ENCODE measurements around the gene KRT26. TPM values are rescaled to one million over a fixed set of nuclear protein-coding genes. Genes with fewer than 3 reads are reported as not detected.
"Not testable (repeated sequence)": the region's sequence is repeated elsewhere in the genome, so short reads cannot be mapped to it uniquely, and the experiment has no call there.

The KRT26 gene
- total and polyA plus RNA-seq, 10 donors, result not detected

DNA sequence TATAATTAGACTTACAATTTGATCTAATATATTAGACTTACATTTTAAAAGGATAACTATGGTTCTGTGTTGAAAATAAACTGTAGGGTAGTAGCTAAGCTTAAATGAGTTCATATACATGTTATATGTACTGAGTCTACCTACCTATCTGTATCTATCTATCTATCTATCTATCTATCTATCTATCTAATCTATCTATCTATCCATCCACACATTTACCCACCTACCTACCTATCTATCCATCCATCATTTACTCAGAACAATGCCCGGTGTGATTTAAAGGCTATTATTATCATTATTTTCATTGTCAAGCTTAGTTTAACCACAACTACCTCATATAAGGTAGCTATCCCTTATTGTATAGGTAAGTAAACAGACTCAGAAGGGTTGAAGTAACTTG, 43.4 kb upstream of the KRT26 start:
- TF ChIP-seq POLR2A (IDR thresholded peaks at IDR 0.05), result no peak
- no peak for TF ChIP-seq POLR2AphosphoS5 (IDR thresholded peaks at IDR 0.05)
- TF ChIP-seq, protein P1, sequence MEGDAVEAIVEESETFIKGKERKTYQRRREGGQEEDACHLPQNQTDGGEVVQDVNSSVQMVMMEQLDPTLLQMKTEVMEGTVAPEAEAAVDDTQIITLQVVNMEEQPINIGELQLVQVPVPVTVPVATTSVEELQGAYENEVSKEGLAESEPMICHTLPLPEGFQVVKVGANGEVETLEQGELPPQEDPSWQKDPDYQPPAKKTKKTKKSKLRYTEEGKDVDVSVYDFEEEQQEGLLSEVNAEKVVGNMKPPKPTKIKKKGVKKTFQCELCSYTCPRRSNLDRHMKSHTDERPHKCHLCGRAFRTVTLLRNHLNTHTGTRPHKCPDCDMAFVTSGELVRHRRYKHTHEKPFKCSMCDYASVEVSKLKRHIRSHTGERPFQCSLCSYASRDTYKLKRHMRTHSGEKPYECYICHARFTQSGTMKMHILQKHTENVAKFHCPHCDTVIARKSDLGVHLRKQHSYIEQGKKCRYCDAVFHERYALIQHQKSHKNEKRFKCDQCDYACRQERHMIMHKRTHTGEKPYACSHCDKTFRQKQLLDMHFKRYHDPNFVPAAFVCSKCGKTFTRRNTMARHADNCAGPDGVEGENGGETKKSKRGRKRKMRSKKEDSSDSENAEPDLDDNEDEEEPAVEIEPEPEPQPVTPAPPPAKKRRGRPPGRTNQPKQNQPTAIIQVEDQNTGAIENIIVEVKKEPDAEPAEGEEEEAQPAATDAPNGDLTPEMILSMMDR (IDR thresholded peaks at IDR 0.05 in 8 of 11, conservative IDR thresholded peaks at IDR 0.05 in 3 of 11), result no peak
- DNase-seq, result no peak
- intact Hi-C loops (cut with DNase I; ENCODE audit: low total_unique reads), result no loop called here

GRCh38 chr17:40814657-40815056, 42.7 kb upstream of the KRT26 start:
- peaks cover 0 to 18% (median 12%) of the 10 kb centered on the region in 6 donors for H3K36me3 ChIP-seq
- H3K27ac ChIP-seq; intact Hi-C loops (cut with DNase I; ENCODE audit: low total_unique reads); H3K9me3 ChIP-seq; DNase-seq; H3K4me3 ChIP-seq: not testable (repeated sequence)
- H3K27me3 ChIP-seq (replicated peaks in 1 of 7), result peaks cover 0 to 41% (median 6%) of the 10 kb centered on the region in 7 donors
- H3K4me1 ChIP-seq, result peaks cover 6 to 17% (median 13%) of the 10 kb centered on the region in 6 donors
- WGBS, 5 donors, result 69 to 89% (median 83%) methylated on average over 3 of the region's 3 CpGs

More for the DNA sequence above, 43.4 kb upstream of the KRT26 start:
- H3K4me1 ChIP-seq, result peaks cover 6 to 25% (median 18%) of the 10 kb centered on the region in 6 donors
- 88 to 98% (median 94%) methylated on average over 1 of the region's 1 CpG for WGBS, 5 donors
- H3K27ac ChIP-seq, result no peak overlapping the region
- peaks cover 0 to 34% (median 6%) of the 10 kb centered on the region in 7 donors for H3K27me3 ChIP-seq (replicated peaks in 1 of 7)
- no peak overlapping the region for H3K4me3 ChIP-seq
- peaks cover 0 to 13% (median 0%) of the 10 kb centered on the region in 8 donors for H3K9me3 ChIP-seq
- H3K36me3 ChIP-seq, result peaks cover 0 to 18% (median 12%) of the 10 kb centered on the region in 6 donors

DNA sequence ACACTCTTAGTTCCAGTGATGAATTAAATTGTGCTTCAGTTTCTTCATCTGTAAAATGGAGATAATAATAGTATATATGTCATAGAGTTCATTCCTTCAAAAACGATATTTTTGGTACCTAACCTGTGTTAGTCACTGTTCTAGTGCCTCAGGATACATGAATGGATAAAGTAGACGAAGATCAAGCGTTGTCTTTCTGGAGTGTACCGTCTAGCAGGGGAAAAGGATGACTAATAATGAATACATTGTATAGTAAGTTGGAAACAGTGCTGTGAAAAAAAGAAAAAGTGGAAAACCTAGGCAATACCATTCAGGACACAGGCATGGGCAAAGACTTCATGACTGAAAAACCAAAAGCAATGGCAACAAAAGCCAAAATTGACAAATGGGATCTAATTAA, 41.8 kb upstream of the KRT26 start:
- TF ChIP-seq POLR2A (IDR thresholded peaks at IDR 0.05) (no peak), POLR2AphosphoS5 (IDR thresholded peaks at IDR 0.05) (no peak)
- TF ChIP-seq, protein P1 (IDR thresholded peaks at IDR 0.05 in 8 of 11, conservative IDR thresholded peaks at IDR 0.05 in 3 of 11), result no peak
- Histone ChIP-seq H3K4me3 (no peak overlapping the region), H3K27ac (no peak overlapping the region), H3K4me1 (peaks cover 6 to 11% (median 9%) of the 10 kb centered on the region in 6 donors), H3K9me3 (peaks cover 0 to 6% (median 0%) of the 10 kb centered on the region in 8 donors), H3K36me3 (peaks cover 0 to 18% (median 12%) of the 10 kb centered on the region in 6 donors), H3K27me3 (replicated peaks in 1 of 7) (peaks cover 0 to 45% (median 6%) of the 10 kb centered on the region in 7 donors)
- WGBS, 5 donors, result 64 to 72% (median 70%) methylated on average over 4 of the region's 4 CpGs
- intact Hi-C loops (cut with DNase I; ENCODE audit: low total_unique reads), result no loop called here
- DNase-seq, result no peak

DNA sequence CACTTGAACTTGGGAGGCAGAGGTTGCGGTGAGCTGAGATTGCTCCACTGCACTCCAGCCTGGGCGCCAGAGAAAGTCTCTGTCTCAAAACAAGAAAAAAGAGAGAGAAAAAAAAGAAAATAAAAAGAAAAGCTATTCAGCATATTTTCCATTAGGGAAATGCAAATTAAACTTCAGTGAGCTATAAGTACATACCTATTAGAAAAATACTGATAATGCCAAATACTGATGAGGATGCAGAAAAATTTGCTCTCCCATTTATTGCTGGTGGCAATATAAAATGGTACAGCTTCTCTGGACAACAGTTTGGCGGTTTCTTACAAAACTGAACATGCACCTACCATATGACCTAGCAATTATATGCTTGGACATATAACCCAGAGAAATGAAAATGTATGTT, 40.6 kb upstream of the KRT26 start:
- WGBS, 5 donors, result 74 to 87% (median 80%) methylated on average over 3 of the region's 3 CpGs
- TF ChIP-seq POLR2AphosphoS5 (IDR thresholded peaks at IDR 0.05) (no peak), POLR2A (IDR thresholded peaks at IDR 0.05) (no peak)
- TF ChIP-seq, protein P1 (IDR thresholded peaks at IDR 0.05 in 8 of 11, conservative IDR thresholded peaks at IDR 0.05 in 3 of 11), result no peak
- Histone ChIP-seq H3K27ac (no peak overlapping the region), H3K4me1 (peaks cover 0 to 3% (median 2%) of the 10 kb centered on the region in 6 donors), H3K27me3 (replicated peaks in 1 of 7) (peaks cover 0 to 56% (median 8%) of the 10 kb centered on the region in 7 donors), H3K9me3 (peaks cover 0 to 6% (median 0%) of the 10 kb centered on the region in 8 donors), H3K36me3 (peaks cover 0 to 13% (median 11%) of the 10 kb centered on the region in 6 donors), H3K4me3 (no peak overlapping the region)
- DNase-seq, result no peak
- intact Hi-C loops (cut with DNase I; ENCODE audit: low total_unique reads), result no loop called here

Measured in spleen (tissue), 11 donors.